Suppressor macrophage treated with lipopolysaccharide for 4 hours (primary cell): ENCODE results near the gene ELOVL6.
A peak's percentile ranks its signal among the peaks of the same experiment; 100 is the strongest.
"Not testable (repeated sequence)": the region's sequence is repeated elsewhere in the genome, so short reads cannot be mapped to it uniquely, and the experiment has no call there.

Source experiments
- DNase-seq: peaks from one replicate; pipeline ENCODE4 v3.0.0-alpha.2; 2020

The ELOVL6 gene

GRCh38 chr4:110198435-110199416 lies at the start of gene ELOVL6:
TSS of gene ELOVL6 (minus strand) at chr4:110198615. CDS start at chr4:110198335, 280 bp downstream.
- peak; percentile 28 for DNase-seq

DNA sequence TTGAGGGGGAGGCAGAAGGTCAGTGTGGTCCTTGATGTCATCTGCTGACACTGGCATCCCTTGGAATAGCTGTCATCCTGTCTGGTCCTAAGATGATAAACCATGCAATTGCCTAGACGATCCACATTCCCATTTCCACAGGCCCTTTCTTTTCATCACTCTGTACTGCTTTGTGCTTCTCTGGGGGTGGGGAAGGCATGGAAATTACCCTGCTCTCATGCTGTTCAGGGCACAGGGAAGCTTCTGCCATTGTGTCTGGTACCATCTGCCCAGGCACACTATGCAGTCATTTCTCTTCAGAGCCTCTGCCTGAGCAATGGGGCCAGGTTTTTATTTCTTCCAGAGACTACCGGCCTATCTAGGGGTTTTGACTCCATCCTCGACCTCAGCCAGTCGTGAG lies 49.7 kb upstream of the ELOVL6 start:
- DNase-seq, result no peak

- no peak for DNase-seq
Observed at GRCh38 chr4:110247591-110247990, 49.2 kb upstream of the ELOVL6 start.

- DNase-seq, result no peak
Observed at GRCh38 chr4:110245577-110245976, 47.2 kb upstream of the ELOVL6 start.

DNA sequence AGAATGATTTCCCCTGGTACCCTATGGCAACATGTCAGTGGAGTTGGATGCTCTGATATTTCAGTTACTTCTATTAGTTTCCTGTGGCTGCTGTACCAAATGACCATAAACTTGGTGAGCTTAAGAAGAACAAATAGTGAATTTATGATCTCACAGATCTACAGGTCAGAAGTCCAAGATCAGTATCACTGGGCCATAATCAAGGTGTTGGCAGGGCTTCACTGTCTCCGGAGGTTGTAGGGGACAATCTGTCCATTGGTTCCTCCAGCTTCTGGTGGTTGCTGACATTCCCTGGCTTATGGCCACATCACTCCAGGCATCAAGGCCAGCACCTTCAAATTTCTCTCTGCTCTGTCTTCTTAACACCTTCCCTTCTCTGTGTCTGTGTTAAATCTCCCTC lies 37.9 kb upstream of the ELOVL6 start:
- no peak for DNase-seq

GRCh38 chr4:110233581-110233980 lies 35.2 kb upstream of the ELOVL6 start:
- DNase-seq, result not testable (repeated sequence)

GRCh38 chr4:110231869-110232268 lies 33.5 kb upstream of the ELOVL6 start:
- no peak for DNase-seq

DNA sequence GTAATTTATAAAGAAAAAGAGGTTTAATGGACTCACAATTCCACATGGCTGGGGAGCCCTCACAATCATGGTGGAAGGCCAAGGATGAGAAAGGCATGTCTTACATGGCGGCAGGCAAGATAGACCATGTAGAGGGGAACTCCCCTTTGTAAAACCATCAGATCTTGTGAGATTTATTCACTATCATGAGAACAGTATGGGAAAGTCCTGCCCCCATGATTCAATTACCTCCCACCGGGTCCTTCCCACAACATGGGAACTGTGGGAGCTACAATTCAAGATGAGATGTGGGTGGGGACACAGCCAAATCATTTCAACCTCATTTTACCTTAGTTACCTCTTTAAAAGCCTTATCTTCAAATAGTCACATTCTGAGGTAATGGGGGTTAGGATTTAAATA lies 30.9 kb upstream of the ELOVL6 start:
- no peak for DNase-seq

GRCh38 chr4:110224812-110225211 lies 26.4 kb upstream of the ELOVL6 start:
- no peak for DNase-seq

- no peak for DNase-seq
Observed at GRCh38 chr4:110224142-110224541, 25.7 kb upstream of the ELOVL6 start.

DNA sequence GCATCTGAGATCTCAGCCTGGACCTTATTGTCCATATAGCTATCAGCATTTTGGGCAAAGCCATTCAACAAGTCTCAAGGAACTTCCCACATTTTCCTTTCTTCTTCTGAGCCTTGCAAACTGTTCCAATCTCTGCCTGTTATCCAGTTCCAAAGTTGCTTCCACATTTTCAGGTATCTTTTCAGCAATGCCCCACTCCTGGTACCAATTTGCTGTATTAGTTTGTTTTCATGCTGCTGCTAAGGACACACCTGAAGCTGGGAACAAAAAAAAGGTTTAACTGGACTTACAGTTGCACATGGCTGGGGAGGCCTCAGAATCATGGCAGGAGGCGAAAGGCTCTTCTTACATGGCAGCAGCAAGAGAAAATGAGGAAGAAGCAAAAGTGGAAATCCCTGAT lies 20.5 kb upstream of the ELOVL6 start:
- not testable (repeated sequence) for DNase-seq

- DNase-seq, result not testable (repeated sequence)
Observed at GRCh38 chr4:110217181-110217580, 18.8 kb upstream of the ELOVL6 start.

DNA sequence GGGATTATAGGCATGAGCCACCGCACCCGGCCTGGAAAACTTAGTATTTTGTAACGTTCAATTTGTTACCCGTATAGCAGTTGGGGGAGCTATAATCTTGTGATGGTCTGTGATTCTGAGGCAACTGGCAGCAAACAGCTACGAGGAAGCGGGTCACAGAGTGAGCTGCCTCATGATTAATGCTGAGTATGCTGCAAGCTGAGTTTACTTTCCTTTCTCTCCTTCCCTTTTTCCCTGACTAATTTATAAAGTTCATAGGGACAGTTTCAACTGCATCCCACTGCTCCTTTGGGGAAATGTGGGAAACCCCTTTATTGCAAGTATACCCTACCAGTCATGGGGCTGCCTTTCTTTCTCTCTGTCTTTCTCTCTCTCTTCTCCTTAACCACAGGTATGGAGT lies 17.7 kb upstream of the ELOVL6 start:
- DNase-seq, result peak; percentile 72

DNA sequence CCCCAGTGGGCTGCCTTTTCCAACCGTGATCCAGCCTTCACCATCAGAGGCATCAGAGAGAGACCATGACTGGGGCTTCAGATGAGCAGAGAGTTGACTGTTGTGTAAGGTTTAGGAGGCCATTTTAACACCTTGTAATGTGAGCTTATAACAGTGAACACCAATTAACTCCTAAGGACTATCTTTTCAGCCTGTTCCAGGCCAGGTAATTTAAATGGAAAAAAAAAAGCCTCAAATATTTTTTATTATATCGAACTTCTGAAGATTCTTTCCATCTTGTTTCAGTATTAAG lies 13.3 kb upstream of the ELOVL6 start:
- no peak for DNase-seq

- DNase-seq, result peak; percentile 63
Observed at GRCh38 chr4:110211007-110211769, 12.8 kb upstream of the ELOVL6 start.

- no peak for DNase-seq
Observed at GRCh38 chr4:110208419-110208818, 10.0 kb upstream of the ELOVL6 start.

GRCh38 chr4:110207233-110207632 lies 8.8 kb upstream of the ELOVL6 start:
- DNase-seq, result no peak

- no peak for DNase-seq
Observed at GRCh38 chr4:110202024-110202423, 3.6 kb upstream of the ELOVL6 start.

DNA sequence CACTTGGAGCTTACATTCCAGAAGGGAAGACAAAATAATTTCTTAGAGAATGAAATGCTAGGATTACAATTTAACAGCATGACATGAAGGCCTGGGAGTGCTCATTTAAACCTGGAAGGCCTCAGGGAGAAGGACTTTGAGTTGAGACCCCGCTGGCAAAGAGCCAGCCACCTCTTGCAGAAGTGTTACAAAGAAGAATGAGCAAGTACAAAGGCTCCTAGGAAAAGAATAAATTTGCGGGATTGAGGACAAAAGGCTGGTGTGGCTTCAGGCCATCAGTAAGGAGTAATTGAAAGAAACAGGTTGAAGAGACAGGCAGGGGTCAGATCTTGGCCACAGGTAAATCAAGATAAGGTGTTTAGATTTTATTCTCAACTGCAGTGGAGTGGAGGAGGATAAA lies 3.1 kb upstream of the ELOVL6 start:
- DNase-seq, result no peak

DNA sequence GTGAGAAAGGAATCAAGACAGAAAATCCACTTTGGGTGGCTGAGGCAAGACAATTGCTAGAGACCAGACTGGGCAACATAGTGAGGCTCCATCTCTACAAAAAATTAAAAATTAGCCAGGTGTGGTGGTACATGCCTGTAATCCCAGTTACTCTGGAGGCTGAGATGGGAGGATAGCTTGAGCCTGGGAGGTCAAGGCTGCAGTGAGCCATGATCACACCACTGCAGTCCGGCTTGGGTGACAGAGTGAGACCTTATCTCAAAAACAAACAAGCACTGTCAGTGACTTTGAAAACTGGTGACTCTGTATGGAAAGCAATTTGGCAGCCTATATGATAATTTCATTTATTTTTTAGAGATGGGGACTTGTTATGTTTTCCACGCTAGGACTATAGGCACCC lies 2.3 kb upstream of the ELOVL6 start:
- DNase-seq, result no peak

- DNase-seq, result no peak
Observed at GRCh38 chr4:110198049-110198434, 373 bp downstream of the ELOVL6 start.

GRCh38 chr4:110197529-110198042 lies 829 bp downstream of the ELOVL6 start:
- peak; percentile 35 for DNase-seq

DNA sequence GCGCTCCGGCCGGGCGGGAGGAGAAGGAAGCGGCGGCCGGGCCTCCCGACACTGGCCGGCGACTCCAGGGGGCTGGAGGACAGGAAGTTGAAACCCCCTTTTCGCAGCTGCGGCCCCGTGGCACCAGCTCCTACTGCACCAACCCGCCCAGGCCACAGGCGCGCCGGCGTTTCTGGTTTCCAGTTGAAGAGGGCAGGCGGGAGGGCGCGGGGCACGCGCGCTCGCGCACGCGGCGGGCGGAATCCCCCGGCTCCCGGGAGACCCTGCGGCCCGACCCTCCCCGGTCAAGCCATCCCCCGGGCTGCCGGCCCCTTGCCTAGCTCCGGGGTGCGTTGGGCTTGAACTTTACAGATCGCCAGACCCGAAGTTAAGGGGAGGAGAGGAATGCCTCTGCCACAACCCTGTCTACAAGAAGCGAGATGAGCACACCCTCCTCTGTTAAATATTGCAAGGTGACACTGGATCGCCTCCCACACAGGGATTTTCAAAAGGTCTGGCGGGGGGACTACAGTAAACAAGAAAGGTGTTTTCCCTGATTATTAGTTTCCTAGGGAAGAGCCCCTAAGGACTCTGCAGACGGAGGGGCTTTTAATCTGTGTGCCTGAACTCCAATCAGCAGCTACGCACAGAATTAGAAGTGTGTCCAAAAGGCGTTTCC lies 1.4 kb downstream of the ELOVL6 start:
- DNase-seq, result peak; percentile 53
